ENCODE measurements around the gene KDM5A. TPM values are rescaled to one million over a fixed set of nuclear protein-coding genes. Genes with fewer than 3 reads are reported as not detected.

KDM5A gene
- total RNA-seq, 6 experiments from 2014 or later: 10.8 to 31.0 (median 27.9) TPM

GRCh38 chr12:334125-334524 lies 55.0 kb downstream of the KDM5A start:
- intact Hi-C loops (cut with DNase I): no loop called here
- TF ChIP-seq POLR2A (IDR thresholded peaks at IDR 0.05): no peak
- TF ChIP-seq CTCF (IDR thresholded peaks at IDR 0.05): no peak
- no peak overlapping the region for H3K27ac ChIP-seq
- ATAC-seq: no peak
- peaks cover 0 to 50% (median 22%) of the 10 kb centered on the region in 4 donors for H3K36me3 ChIP-seq
- no peak for DNase-seq
- no peaks in the 10 kb centered on the region for H3K27me3 ChIP-seq
- no peak overlapping the region for H3K4me3 ChIP-seq
- H3K4me1 ChIP-seq: peaks cover 0 to 12% (median 5%) of the 10 kb centered on the region in 4 donors
- no peaks in the 10 kb centered on the region for H3K9me3 ChIP-seq
- 80% methylated on average over 1 of the region's 1 CpG for WGBS (ENCODE audit: insufficient coverage, low coverage, low lambda C conversion rate, missing lambda C conversion rate)

- Histone ChIP-seq H3K36me3 (peaks cover 0 to 65% (median 24%) of the 10 kb centered on the region in 4 donors), H3K4me1 (peaks cover 0 to 1% (median under 1%) of the 10 kb centered on the region in 4 donors), H3K27me3 (no peaks in the 10 kb centered on the region), H3K4me3 (no peak overlapping the region), H3K9me3 (no peaks in the 10 kb centered on the region), H3K27ac (no peak overlapping the region)
- ATAC-seq (no peak), DNase-seq (no peak)
- TF ChIP-seq CTCF (IDR thresholded peaks at IDR 0.05) (no peak), POLR2A (IDR thresholded peaks at IDR 0.05) (no peak)
- WGBS (ENCODE audit: insufficient coverage, low coverage, low lambda C conversion rate, missing lambda C conversion rate): 73% methylated on average over 1 of the region's 2 CpGs
- intact Hi-C loops (cut with DNase I): no loop called here
Observed at GRCh38 chr12:332581-333205, 56.4 kb downstream of the KDM5A start.

GRCh38 chr12:331287-331686 lies 57.8 kb downstream of the KDM5A start:
- H3K36me3 ChIP-seq: peaks cover 0 to 68% (median 25%) of the 10 kb centered on the region in 4 donors
- H3K27me3 ChIP-seq: no peaks in the 10 kb centered on the region
- TF ChIP-seq POLR2A (IDR thresholded peaks at IDR 0.05): no peak
- TF ChIP-seq CTCF (IDR thresholded peaks at IDR 0.05): no peak
- no peak for ATAC-seq
- DNase-seq: no peak
- intact Hi-C loops (cut with DNase I): no loop called here
- no peak overlapping the region for H3K27ac ChIP-seq
- H3K4me3 ChIP-seq: no peak overlapping the region
- 100% methylated on average over 1 of the region's 1 CpG for WGBS (ENCODE audit: insufficient coverage, low coverage, low lambda C conversion rate, missing lambda C conversion rate)
- H3K4me1 ChIP-seq: peaks cover 0 to 6% (median 0%) of the 10 kb centered on the region in 4 donors
- no peaks in the 10 kb centered on the region for H3K9me3 ChIP-seq

- Histone ChIP-seq H3K36me3 (peaks cover 0 to 55% (median 7%) of the 10 kb centered on the region in 4 donors), H3K27me3 (no peaks in the 10 kb centered on the region), H3K4me3 (no peak overlapping the region), H3K27ac (no peak overlapping the region), H3K4me1 (peaks cover 0 to 13% (median 5%) of the 10 kb centered on the region in 4 donors), H3K9me3 (no peaks in the 10 kb centered on the region)
- DNase-seq: no peak
- ATAC-seq: no peak
- WGBS (ENCODE audit: insufficient coverage, low coverage, low lambda C conversion rate, missing lambda C conversion rate): 91% methylated on average over 6 of the region's 6 CpGs
- intact Hi-C loops (cut with DNase I): no loop called here
- TF ChIP-seq CTCF (IDR thresholded peaks at IDR 0.05) (no peak), POLR2A (IDR thresholded peaks at IDR 0.05) (no peak)
Observed at GRCh38 chr12:325906-326305, 63.2 kb downstream of the KDM5A start.
